Stimulated activated CD8-positive, alpha-beta memory T cell treated with anti-CD3 and anti-CD28 coated beads, Interleukin-7, amount 100 ng/mL, for 48 hours (primary cell): ENCODE measurements around the gene ANKDD1A.
A peak's percentile ranks its signal among the peaks of the same experiment; 100 is the strongest.

Experiments
- DNase-seq, 2 donors: peaks; one replicate each; pipeline ENCODE4 v3.0.0-alpha.2; 2020; ENCODE audit warnings: low read depth in 1 of 2; ENCODE audit errors: extremely low read depth in 1 of 2

Gene ANKDD1A

DNA sequence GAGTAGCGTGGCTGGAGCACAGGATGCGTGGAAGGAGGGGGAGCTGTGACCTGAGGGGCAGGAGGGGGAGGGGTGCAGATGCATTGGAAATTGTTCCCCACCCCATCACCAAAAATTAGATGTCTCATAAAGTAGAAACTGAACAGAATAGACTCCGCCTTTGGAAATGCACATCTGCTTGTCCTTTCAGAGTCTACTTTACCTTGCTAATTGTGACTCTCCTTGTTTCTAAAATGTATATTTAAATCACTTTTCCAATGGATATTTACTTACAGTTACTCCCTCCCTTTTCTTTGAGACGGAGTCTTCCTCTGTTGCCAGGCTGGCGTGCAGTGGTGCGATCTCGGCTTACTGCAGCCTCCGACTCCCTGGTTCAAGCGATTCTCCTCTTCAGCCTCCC lies 47.4 kb downstream of the ANKDD1A start:
- DNase-seq = no peak

DNA sequence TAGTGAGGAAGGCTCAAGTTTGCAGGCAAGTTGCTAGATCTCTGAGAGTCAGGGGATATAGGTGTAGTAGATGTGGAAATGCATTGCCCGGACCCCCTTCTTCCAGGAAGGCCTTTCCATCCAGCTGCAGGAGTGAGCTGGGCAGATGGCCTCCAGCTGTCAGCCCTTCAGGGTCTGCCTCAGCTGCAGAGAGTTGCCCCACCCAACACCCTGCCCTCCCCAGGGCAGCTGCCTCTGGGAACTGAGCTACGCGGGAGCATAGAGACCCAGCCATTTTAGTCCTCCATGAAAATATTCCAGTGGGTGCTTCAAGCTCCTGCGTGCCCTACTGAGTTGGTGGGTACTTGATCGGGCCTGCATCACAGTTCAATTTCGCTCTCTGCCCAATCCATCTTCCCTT lies 48.5 kb downstream of the ANKDD1A start:
- DNase-seq = no peak

DNA sequence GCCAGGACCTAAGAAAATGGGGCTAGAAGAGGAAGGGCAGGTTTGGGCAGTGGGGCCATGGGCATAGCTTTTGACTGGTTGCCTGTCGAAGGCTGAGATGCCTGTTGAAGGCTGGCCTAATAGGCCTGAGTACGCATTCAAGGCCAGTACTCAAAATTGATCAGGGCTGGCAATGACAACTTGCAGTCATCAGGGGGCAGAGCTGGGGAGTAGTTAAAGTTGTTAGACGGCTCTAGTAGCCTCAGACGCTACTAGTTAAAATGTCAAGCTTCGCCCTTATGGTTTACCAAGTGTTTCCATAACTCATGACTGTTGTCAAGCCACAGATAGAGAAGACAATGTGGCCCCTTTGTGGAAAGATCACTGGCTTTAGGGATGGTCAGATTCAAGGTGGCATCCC lies 49.3 kb downstream of the ANKDD1A start:
- DNase-seq = no peak

DNA sequence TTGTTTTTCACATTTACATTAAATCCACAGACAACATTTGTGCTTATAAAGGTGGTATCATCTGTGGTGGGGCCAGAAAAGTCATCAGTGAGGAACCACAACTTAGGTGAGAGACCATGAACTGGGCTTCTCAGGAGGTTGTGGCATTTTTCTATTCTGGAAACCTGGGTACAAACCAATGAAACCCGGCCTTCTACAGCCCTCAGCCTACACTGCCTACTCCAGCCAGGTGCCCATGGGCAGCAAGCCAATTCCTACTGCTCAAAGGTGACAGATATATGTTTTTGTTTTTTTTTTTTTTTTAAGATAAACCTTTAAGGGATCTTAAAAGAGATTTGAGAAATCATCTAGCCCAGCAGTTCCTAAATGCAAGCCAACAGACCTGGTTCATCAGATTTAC lies 57.7 kb downstream of the ANKDD1A start:
- DNase-seq = no peak

DNA sequence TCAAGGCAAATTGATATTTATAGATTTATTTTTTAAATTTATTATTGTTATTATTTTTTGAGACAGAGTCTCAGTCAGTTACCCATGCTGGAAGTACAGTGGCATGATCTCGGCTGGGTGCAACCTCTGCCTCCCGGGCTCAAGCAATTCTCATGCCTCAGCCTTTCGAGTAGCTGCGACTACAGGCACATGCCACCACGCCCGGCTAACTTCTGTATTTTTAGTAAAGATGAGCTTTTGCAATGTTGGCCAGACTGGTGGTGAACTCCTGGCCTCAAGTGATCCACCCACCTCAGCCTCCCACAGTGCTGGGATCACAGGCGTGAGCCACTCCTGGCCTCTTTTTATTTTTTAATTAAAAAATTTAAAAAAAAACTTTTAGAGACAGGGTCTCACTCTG lies 59.0 kb downstream of the ANKDD1A start:
- DNase-seq = no peak

DNA sequence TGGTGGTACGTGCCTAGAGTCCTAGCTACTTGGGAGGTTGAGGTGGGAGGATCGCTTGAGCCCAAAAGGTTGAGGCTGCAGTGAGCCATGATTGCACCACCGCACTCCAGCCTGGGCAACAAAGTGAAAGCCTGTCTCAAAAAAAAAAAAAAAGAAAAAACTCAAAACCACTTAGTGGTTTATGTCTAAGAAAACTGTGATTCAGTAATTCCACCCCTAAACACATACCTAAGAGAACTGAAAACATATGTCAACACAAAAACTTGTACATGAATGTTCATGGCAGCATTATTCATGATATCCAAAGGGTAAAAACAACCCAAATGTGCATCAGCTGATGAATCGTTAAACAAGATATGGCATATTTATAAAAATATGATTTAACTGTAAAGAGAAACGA lies 63.7 kb downstream of the ANKDD1A start:
- no peak for DNase-seq

DNA sequence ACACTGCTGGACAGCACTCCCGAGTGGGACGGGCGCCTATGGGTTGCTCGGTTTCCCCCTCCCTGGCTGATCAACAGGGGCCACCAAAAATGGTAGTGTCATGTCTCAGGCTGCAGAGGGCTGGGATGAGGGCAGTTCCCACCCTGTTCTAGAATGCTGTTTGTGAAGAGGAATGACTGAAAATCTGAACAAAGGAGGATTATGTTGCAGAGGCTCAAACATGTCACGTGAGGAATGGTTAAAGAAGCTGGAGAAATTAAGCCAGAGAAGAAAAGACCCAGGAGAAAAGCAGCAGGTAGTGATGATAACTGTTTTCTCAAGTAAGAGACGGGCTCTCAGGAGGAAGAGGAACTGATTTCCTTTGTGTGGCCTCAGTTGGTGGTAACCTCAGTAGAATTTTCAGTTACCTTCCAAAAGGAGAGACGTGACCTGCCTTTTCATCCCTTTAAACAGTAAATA lies 67.6 kb downstream of the ANKDD1A start:
- no peak for DNase-seq

DNA sequence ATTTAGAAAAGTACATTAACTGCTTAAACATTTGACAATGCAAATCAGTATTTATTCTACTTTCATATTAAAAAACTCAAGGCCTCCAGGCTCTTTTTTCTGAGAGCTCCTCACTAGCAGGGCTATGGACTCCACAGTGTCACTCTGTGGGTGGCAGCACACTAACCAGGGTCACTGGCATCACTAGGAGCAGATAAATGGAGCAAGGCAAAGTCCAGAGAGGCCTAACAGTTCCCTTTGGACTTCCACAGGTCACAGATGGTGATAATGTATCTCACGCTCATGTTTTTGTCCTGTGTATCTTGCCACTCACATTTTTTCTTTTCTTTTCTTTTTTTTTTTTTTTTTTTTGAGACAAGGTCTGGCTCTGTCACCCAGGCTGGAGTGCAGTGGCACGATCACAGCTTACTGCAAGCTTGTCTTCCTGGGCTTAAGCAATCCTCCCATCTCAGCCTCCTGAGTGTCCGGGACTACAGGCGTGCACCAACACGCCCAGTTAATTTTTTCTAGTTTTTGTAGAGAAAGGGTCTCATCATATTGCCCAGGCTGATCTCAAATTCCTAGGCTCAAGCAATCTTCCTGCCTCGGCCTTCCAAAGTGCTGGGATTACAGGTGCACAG lies 70.2 kb downstream of the ANKDD1A start:
- no peak for DNase-seq

DNA sequence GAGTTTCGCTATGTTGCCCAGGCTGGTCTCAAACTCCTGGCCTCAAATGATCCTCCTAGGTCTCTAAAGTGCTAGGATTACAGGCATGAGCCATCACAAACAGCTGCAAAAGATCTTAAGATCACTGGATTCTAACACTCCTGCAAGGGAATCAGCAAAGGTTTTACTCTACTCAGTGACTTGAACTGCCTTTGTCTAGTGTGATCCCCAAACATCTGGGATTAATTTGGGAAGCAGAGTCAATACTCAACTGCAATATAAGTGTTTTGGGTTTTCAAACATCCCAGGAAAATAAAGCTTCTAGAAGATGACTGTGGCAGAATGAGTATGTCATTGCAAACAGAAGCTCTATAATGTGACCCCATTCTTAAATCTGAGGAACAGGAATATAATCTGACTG lies 70.8 kb downstream of the ANKDD1A start:
- DNase-seq = no peak

DNA sequence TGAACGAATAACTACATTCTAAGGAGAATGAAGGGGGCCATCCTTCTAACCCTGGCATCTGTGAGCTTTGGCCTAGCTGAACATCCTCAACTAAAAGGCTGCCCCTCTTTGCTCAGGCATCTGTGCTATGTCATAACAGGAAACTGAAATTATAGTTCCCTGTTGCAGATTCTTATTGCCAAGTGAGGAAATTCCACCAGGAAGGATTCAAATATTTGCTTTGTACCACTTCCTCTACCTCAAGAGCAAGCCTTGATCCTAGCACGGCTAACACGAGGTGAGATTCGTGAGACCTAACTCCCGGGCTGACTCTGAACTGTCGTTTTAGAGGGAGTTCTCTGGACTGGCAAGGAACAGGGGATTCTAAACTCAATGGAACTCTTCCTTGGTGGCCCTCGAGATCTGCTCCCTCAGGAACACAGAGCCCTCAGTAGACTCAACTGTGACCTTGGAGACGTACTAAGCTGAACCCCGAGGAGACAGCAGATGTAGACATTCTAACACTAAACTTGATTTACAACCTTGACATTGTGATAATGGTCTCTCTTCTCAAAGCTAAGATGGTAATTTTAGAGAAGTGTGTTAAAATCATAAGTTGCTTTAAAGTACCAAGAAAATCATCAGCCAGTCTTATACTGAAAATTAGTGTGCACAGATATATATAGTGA lies 73.8 kb downstream of the ANKDD1A start:
- no peak for DNase-seq

DNA sequence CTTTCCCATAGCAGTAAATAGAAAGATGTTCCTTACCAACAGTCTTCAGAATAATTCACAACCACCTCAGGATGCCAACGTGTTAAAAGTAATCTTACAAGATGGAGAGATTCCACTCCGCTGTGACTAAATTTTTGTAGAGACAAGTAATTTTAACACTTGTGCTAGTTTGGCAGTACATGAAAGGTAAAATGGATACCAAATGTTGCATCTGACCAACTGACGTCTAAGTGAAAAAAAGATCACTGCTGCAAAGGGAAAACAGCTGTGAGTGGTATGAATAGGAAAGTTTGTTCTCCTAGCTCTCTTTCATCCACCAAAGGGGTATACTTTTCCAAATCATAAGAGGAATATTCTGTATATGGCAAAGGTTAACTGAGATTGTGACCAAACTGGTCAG lies 75.4 kb downstream of the ANKDD1A start:
- DNase-seq = no peak

DNA sequence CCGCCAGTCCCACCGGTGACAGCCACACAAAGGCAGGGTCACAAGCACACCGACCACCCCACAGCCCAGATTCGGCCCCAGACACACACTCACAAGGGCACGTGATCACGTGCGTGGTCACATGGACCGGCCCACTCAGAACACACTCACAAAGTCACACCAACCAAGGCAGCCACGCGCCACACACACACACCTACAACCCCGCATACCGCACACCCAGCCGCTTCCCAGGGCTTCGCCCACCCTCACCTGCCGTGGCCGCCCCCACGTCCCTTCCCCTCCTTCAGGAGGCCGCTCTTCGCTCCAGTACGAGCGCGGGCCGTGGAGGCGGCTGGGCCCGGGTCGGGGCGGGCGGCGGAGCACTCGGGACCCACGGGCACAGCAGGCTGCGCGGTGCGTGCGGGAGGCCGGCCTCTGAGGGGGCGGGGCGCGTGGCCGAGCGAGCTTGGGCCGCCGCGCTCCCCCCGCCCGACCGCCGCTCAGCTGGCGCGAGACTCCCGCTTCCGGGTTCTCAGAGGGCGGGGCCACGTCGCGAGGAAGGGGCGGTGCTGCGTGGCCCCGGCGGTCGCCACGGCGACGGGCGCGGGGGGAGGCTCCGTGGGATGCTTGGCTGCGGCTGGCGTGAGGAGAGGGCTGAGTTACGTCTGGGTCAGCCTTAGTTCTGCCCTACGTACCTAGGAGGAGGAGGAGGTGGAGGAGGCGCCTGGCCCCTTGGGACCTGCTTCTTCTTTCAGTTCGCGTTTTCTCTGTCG lies 77.9 kb downstream of the ANKDD1A start, which contains the start of gene SPG21:
Gene SPG21, minus strand, starts transcription at position 499 of the 752 bp plus-strand sequence. CDS start 6,345 bp downstream, outside the sequence.
- peak; percentile 83 to 86 for DNase-seq

DNA sequence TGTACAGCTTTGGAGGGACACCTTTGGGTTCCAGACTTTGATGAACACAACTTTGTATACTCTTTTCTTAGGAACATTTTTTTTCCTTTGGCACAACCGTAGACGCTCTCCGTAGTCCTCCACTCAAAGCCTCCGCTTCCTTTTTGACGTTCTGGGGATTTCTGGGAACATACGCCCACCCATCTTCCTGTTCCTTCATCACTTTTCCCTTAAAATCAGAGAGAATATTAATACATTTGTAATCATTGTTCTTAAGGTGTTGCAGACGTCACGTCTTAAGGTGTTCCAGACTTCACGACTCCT lies 78.4 kb downstream of the ANKDD1A start:
- no peak for DNase-seq

DNA sequence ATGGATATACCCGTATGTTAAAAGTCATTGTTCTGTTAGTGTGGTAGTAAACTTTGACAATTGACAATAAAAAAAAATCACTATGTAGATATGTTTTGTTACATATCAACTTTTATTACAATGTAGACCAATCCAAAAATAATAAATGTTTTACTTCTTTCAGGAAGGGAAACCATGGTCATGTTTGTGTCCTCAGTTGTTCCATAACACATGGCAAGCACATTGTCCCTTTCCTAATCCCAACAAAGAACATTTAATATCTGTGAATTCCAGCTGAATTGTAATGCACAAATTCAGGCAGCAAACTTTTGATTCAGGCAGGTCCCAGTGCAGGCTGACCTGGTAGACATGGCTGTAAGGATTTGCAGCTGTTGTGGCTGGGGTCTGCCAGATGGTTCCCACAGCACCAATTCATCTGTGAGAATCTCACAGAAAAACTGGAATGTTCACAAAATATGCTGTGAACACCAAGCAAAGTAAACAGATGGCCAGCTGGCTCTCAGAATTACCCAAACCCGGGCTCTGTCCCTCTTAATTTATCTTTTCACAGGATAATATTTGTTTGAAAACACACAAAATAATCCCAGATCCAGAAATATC lies 79.9 kb downstream of the ANKDD1A start:
- DNase-seq = no peak

DNA sequence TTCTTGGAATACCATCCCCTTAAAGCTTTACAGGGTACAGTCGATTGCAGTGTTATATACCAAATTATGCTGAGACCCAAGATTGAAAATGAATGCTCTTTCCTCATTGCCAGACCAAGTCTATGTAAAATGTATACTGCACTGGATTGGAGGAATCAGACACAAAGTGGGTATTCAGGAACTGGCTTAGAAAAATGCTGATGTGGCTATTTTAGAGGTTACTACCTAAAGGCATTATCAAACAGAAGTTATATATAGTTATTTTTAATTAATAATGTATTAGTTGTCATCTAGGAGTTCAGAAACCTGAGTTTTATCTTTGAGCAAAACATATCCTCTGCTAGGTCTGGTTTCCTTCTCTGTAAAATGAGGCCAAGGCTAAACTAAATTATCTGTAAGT lies 81.6 kb downstream of the ANKDD1A start:
- DNase-seq = no peak

DNA sequence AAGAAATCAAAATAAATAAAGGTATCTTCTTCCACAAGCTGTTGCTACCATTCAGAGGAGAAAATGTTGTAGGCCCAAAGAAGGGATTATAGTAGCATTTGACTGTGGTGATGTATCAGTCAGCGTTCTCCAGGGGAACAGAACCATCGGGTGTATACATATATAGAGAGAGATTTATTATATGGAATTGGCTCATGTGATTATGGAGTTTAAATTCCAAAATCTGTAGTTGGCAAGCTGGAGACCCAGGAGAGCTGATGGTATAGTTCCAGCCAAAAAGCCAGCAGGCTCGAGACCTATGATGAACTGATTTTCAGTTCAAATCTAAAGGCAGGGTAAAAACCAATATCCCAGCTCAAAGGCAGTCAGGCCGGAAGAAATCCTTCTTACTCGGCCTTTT lies 85.4 kb downstream of the ANKDD1A start:
- no peak for DNase-seq

DNA sequence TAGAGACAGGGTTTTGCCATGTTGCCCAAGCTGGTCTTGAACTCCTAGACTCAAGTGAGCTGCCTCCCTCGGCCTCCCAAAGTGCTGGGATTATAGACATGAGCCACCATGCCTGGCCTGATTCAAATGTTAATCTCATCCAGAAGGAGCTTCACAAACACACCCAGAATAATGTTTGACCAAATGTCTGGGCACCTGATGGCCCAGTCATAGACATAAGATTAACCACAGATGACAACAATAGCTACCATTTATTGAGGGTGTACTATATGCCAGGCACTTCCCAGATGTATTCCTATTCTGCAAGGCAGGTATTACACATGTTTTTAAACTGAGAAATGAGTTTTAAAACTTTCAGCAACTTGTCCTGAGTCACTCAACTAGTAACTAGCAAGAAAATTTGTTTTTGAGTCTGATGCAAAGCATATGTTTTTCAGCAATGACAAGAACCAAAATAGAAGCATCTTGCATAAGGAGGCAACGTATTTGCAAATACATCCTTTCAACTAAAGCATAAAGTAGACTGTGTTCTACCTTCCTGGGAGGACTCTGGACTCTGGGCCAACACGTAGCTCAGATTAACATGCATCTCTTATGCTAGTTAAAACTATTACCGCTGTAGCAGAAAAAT lies 86.2 kb downstream of the ANKDD1A start:
- DNase-seq = no peak

DNA sequence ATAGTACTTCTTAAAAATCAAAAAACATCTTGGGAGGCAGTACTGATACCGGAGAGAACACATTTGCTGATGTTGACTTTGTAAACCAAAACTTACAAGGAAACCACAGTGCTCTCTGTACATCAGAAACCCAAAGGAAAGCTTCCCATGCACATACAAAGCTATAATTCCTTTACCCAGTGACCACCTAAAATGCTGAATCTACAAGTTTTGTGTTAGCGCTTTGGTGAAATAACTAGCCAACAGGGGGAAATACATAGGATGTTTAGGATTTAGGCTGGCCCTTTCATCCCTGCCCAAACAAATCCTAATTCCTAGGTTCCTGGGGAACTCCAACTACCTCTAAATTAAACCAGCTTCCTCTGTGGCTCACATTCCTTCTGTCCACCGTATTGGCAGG lies 93.3 kb downstream of the ANKDD1A start:
- no peak for DNase-seq

DNA sequence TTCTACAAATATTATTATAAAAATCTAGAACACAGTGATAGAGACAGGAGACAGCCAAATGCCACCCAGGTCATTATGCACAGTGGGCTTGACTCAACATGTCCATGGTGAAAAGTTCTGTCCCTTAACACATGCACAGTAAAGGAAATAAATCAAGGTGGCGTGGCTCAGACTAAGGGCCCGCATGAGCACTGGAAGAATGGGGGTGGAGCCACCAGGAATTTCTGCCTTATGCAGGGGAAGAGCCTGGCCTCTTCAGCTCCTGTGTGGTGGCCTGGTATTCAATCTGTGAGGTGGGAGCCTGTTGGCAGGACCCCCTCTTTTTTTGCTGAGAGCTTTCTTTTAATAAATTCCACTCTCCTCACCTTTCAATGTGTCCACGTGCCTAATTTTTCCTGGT lies 95.2 kb downstream of the ANKDD1A start:
- DNase-seq = no peak
